Liver (tissue), 9 donors: Measurements from ENCODE around the gene LILRB2. TPM values are rescaled to one million over a fixed set of nuclear protein-coding genes. Genes with fewer than 3 reads are reported as not detected.
"Not testable (repeated sequence)": the region's sequence is repeated elsewhere in the genome, so short reads cannot be mapped to it uniquely, and the experiment has no call there.

Experiments
- DNase-seq: peaks from one replicate; pipeline ENCODE4 v3.0.0-alpha.2; 2017; ENCODE audit warnings: low spot score
- H3K27ac ChIP-seq, 2 donors: one replicate each; pipeline ENCODE4 v1.7.0; 2013; ENCODE audit warnings: inconsistent platforms in 2 of 2, low read length in 2 of 2, control low read depth in 1 of 2, low read depth in 1 of 2, mild to moderate bottlenecking in 1 of 2
- H3K27me3 ChIP-seq, 4 donors: one replicate each; pipeline versions ENCODE4 v1.6.1 to v1.7.0; 2013; ENCODE audit warnings: low read length in 3 of 4, inconsistent platforms in 1 of 4, mild to moderate bottlenecking in 1 of 4, moderate library complexity in 1 of 4; ENCODE audit not compliant: control insufficient read depth in 4 of 4, insufficient read depth in 4 of 4
- H3K36me3 ChIP-seq, 4 donors: one replicate each; pipeline versions ENCODE4 v1.6.1 to v1.7.0; 2013; ENCODE audit warnings: low read length in 3 of 4, mild to moderate bottlenecking in 3 of 4, low read depth in 1 of 4, moderate library complexity in 1 of 4; ENCODE audit not compliant: control insufficient read depth in 4 of 4, insufficient read depth in 3 of 4
- H3K4me1 ChIP-seq, 4 donors: one replicate each; pipeline versions ENCODE4 v1.6.1 to v1.7.0; 2013; ENCODE audit warnings: low read length in 3 of 4, mild to moderate bottlenecking in 3 of 4, moderate library complexity in 1 of 4; ENCODE audit not compliant: control insufficient read depth in 4 of 4, insufficient read depth in 4 of 4
- H3K4me3 ChIP-seq, 3 donors: one replicate each; pipeline versions ENCODE4 v1.6.1 to v1.7.0; 2013; ENCODE audit warnings: low read length in 3 of 3, control low read depth in 1 of 3, low read depth in 1 of 3, mild to moderate bottlenecking in 1 of 3
- H3K9ac ChIP-seq, 2 donors: one replicate each; pipeline ENCODE4 v1.7.0; 2013; ENCODE audit warnings: low read length in 2 of 2, mild to moderate bottlenecking in 2 of 2, moderate library complexity in 2 of 2, control low read depth in 1 of 2, low read depth in 1 of 2
- H3K9me3 ChIP-seq, 4 donors: one replicate each; pipeline versions ENCODE4 v1.6.1 to v1.7.0; 2013; ENCODE audit warnings: low read length in 3 of 4; ENCODE audit not compliant: control insufficient read depth in 4 of 4
- EGR1 ChIP-seq, 2 donors: IDR thresholded peaks; 2 replicates each; pipeline ENCODE4 v1.6.1; 2016 to 2018; ENCODE audit warnings: antibody characterized with exemption in 2 of 2, low read depth in 2 of 2
- HNF4A ChIP-seq, 2 donors: conservative IDR thresholded peaks; 2 replicates each; pipeline ENCODE4 v1.6.1; 2016; ENCODE audit warnings: antibody characterized with exemption in 2 of 2, mild to moderate bottlenecking in 2 of 2
- HNF4G ChIP-seq: IDR thresholded peaks from 2 replicates; pipeline ENCODE4 v1.6.1; 2016; ENCODE audit warnings: antibody characterized with exemption
- JUND ChIP-seq, 2 donors: IDR thresholded peaks; 2 replicates each; pipeline ENCODE4 v1.6.1; 2016; ENCODE audit warnings: antibody characterized with exemption in 2 of 2
- NR2F2 ChIP-seq: IDR thresholded peaks from 2 replicates; pipeline ENCODE4 v1.6.1; 2016; ENCODE audit warnings: antibody characterized with exemption
- RAD21 ChIP-seq, 2 donors: IDR thresholded peaks; 2 replicates each; pipeline ENCODE4 v1.6.1; 2016; ENCODE audit warnings: antibody characterized with exemption in 2 of 2, mild to moderate bottlenecking in 2 of 2
- RXRA ChIP-seq, 2 donors: IDR thresholded peaks; 2 replicates each; pipeline ENCODE4 v1.6.1; 2017 to 2018; ENCODE audit warnings: antibody characterized with exemption in 2 of 2, mild to moderate bottlenecking in 1 of 2
- SP1 ChIP-seq: IDR thresholded peaks from 2 replicates; pipeline ENCODE4 v1.6.1; 2018; ENCODE audit warnings: antibody characterized with exemption, mild to moderate bottlenecking
- TAF1 ChIP-seq: conservative IDR thresholded peaks from 2 replicates; pipeline ENCODE4 v1.6.1; 2016; ENCODE audit warnings: antibody characterized with exemption, mild to moderate bottlenecking
- YY1 ChIP-seq: IDR thresholded peaks from 2 replicates; pipeline ENCODE4 v1.6.1; 2016; ENCODE audit warnings: antibody characterized with exemption, mild to moderate bottlenecking
- WGBS: extraction: QIAGEN DNeasy Blood & Tissue Kit; methylation state at CpG from one replicate; pipeline ENCODE4 v1.1.7; 2013; 5-methylcytosine and 5-hydroxymethylcytosine counted together
- polyA plus RNA-seq, 2 donors: library from polyadenylated mRNA; stranded (reverse) in 1 of 2; unstranded in 1 of 2; fragments of 200-250 nt in 1 of 2; fragments of >200 nt in 1 of 2; fragmentation: Nextera tagmentation in 1 of 2; extraction: Ambion mirVana in 1 of 2; gene quantifications; one replicate each; pipeline versions ENCODE4 v1.2.1 to v1.2.3, GENCODE V29; 2013 to 2015
- total RNA-seq, 2 donors: library from RNA; depleted of rRNA; stranded (reverse); fragments of >200 nt; gene quantifications; one replicate each; pipeline ENCODE4 v1.2.3, GENCODE V29; 2014
- TF ChIP-seq, protein P1 (sequence below): fragments of 150-350 bp; IDR thresholded peaks from 2 replicates; pipeline ENCODE4 v1.5.1; 2017; ENCODE audit warnings: improper control_type of control experiment, low read depth, low read length; ENCODE audit not compliant: missing input control
- TF ChIP-seq, protein P2 (sequence below): IDR thresholded peaks from 2 replicates; pipeline ENCODE4 v1.6.1; 2016; ENCODE audit warnings: antibody characterized with exemption
- TF ChIP-seq, protein P3 (sequence below): IDR thresholded peaks from 2 replicates; pipeline ENCODE4 v1.6.1; 2016; ENCODE audit warnings: antibody characterized with exemption
- TF ChIP-seq, protein P4 (sequence below): IDR thresholded peaks from 2 replicates; pipeline ENCODE4 v1.6.1; 2016; ENCODE audit warnings: antibody characterized with exemption
- donor health status: healthy.
- donor health status: healthy.
- donor health status: healthy.
- donor health status: healthy.
- donor health status: healthy.

LILRB2 gene
- total and polyA plus RNA-seq, 4 donors, result 2.2 to 6.1 (median 5.2) TPM

DNA sequence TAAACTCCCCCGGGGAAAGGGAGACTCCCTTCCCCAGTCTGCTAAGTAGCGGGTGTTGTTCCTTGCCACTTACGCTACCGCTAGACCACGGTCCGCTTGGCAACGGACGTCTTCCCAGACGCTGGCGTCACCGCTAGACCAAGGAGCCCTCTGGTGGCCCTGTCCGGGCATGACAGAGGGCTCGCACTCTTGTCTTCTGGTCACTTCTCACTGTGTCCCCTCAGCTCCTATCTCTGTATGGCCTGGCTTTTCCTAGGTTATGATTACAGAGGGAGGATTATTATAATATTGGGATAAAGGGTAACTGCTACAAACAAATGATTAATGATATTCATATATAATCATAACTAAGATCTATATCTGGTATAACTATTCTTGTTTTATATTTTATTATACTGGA is 42.0 kb upstream of the LILRB2 start:
- WGBS, result 38% methylated on average over 9 of the region's 13 CpGs
- H3K4me1 ChIP-seq, H3K36me3 ChIP-seq, H3K27ac ChIP-seq, H3K9me3 ChIP-seq, H3K27me3 ChIP-seq, H3K9ac ChIP-seq, H3K4me3 ChIP-seq, DNase-seq: not testable (repeated sequence)

DNA sequence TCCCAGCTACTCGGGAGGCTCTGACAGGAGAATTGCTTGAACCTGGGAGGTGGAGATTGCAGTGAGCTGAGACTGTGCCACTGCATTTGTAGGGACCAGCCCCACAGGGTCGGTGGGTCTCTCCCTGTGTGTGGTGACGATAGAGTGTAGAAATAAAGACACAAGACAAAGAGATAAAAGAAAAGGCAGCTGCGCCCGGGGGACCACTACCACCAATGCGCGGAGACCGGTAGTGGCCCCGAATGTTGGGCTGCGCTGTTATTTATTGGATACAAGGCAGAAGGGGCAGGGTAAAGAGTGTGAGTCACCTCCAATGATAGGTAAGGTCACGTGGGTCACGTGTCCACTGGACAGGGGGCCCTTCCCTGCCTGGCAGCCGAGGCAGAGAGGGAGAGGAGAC is 41.4 kb upstream of the LILRB2 start:
- DNase-seq, H3K4me1 ChIP-seq, H3K36me3 ChIP-seq, H3K27ac ChIP-seq, H3K4me3 ChIP-seq, H3K27me3 ChIP-seq, H3K9ac ChIP-seq, H3K9me3 ChIP-seq: not testable (repeated sequence)
- 86% methylated on average over 12 of the region's 13 CpGs for WGBS

DNA sequence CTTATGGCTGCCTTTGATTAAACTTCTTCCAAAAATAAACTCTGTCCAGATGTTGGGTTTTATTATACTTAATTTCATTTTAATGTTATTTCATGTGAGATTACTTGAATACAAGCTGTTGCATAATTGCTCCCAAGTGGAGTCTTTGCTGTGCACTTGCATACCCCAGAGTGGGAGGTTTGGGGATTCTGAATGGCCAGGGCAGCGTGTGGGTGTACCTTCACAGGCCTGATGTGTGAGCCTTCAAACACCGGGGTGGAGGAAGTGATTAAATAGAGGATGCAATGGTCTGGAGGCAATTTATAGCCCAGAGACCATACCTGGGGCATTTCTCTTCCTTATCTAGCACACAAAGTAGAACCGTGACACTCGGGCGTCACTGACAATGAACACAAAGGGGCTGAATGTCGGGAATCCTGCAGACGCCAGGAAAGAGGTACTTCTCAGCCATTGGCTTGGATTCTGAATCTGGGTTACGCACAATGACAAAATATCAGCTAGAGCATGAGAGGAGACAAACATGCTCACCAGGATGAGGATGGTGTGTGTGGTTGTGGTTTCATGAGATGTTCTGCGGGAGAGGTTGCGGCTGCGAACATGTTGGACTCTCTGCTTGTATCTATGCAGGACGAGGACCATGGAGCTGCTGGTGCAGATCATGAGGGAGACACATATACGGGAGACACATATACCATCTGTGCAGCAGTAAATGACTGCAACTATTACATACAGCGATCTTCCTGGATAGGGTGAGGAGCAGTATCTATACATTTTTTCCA is 39.2 kb upstream of the LILRB2 start:
- Histone ChIP-seq H3K27me3 (peaks cover 0 to 3% (median 1%) of the 10 kb centered on the region in 4 donors), H3K27ac (no peak overlapping the region), H3K9ac (no peak overlapping the region), H3K4me3 (no peak overlapping the region), H3K4me1 (no peaks in the 10 kb centered on the region), H3K36me3 (no peaks in the 10 kb centered on the region), H3K9me3 (no peaks in the 10 kb centered on the region)
- 81% methylated on average over 14 of the region's 14 CpGs for WGBS
- TF ChIP-seq EGR1 (IDR thresholded peaks at IDR 0.05; ENCODE audit: low read depth in 2 of 2), result no peak
- no peak for TF ChIP-seq HNF4G
- no peak for TF ChIP-seq RXRA (IDR thresholded peaks at IDR 0.05)
- no peak for TF ChIP-seq TAF1
- TF ChIP-seq, protein P1, sequence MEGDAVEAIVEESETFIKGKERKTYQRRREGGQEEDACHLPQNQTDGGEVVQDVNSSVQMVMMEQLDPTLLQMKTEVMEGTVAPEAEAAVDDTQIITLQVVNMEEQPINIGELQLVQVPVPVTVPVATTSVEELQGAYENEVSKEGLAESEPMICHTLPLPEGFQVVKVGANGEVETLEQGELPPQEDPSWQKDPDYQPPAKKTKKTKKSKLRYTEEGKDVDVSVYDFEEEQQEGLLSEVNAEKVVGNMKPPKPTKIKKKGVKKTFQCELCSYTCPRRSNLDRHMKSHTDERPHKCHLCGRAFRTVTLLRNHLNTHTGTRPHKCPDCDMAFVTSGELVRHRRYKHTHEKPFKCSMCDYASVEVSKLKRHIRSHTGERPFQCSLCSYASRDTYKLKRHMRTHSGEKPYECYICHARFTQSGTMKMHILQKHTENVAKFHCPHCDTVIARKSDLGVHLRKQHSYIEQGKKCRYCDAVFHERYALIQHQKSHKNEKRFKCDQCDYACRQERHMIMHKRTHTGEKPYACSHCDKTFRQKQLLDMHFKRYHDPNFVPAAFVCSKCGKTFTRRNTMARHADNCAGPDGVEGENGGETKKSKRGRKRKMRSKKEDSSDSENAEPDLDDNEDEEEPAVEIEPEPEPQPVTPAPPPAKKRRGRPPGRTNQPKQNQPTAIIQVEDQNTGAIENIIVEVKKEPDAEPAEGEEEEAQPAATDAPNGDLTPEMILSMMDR, result no peak
- TF ChIP-seq, protein P2, sequence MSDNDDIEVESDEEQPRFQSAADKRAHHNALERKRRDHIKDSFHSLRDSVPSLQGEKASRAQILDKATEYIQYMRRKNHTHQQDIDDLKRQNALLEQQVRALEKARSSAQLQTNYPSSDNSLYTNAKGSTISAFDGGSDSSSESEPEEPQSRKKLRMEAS, result no peak
- TF ChIP-seq, protein P3, sequence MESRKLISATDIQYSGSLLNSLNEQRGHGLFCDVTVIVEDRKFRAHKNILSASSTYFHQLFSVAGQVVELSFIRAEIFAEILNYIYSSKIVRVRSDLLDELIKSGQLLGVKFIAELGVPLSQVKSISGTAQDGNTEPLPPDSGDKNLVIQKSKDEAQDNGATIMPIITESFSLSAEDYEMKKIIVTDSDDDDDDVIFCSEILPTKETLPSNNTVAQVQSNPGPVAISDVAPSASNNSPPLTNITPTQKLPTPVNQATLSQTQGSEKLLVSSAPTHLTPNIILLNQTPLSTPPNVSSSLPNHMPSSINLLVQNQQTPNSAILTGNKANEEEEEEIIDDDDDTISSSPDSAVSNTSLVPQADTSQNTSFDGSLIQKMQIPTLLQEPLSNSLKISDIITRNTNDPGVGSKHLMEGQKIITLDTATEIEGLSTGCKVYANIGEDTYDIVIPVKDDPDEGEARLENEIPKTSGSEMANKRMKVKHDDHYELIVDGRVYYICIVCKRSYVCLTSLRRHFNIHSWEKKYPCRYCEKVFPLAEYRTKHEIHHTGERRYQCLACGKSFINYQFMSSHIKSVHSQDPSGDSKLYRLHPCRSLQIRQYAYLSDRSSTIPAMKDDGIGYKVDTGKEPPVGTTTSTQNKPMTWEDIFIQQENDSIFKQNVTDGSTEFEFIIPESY, result no peak
- TF ChIP-seq, protein P4, sequence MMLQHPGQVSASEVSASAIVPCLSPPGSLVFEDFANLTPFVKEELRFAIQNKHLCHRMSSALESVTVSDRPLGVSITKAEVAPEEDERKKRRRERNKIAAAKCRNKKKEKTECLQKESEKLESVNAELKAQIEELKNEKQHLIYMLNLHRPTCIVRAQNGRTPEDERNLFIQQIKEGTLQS, result no peak
- TF ChIP-seq NR2F2, result no peak
- TF ChIP-seq JUND (IDR thresholded peaks at IDR 0.05), result no peak
- no peak for TF ChIP-seq SP1
- TF ChIP-seq RAD21 (IDR thresholded peaks at IDR 0.05), result no peak
- TF ChIP-seq HNF4A (conservative IDR thresholded peaks at IDR 0.05), result no peak
- no peak for TF ChIP-seq YY1
- no peak for DNase-seq
